Fibroblast of lung (primary cell): ENCODE measurements around the gene CFHR2.

Experiments used
- EZH2 ChIP-seq: IDR thresholded peaks from 2 replicates; pipeline ENCODE4 v1.5.1; 2012; ENCODE audit warnings: low read length, control low read depth, mild to moderate bottlenecking; ENCODE audit errors: missing control alignments
- TF ChIP-seq, protein P1 (sequence below), 2 donors: IDR thresholded peaks in 1 of 2; conservative IDR thresholded peaks in 1 of 2; 1 replicate in 1 of 2; 2 replicates in 1 of 2; pipeline ENCODE4 v1.5.1; 2011 to 2012; ENCODE audit warnings: low read length in 2 of 2, control low read depth in 1 of 2, inconsistent platforms in 1 of 2, low read depth in 1 of 2, mild to moderate bottlenecking in 1 of 2

DNA sequence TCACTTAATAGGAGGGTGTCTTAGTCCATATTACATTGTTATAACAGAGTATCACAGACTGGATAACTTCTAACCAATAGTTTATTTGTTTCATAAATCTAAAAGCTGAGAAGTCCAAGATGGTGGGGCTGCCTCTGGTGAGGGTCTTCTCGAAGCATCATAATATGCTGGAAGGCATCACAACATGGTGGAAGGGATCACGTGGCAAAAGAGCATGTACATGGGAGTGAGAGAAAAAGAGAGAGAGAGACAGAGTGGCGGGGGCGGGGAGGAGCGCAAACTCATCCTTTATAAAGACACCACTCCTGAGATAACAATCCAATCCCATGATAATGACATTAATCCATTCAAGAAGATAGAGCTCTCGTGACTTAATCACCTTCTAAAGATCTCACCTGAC lies 65.3 kb downstream of the CFHR2 start:
- TF ChIP-seq, protein P1, sequence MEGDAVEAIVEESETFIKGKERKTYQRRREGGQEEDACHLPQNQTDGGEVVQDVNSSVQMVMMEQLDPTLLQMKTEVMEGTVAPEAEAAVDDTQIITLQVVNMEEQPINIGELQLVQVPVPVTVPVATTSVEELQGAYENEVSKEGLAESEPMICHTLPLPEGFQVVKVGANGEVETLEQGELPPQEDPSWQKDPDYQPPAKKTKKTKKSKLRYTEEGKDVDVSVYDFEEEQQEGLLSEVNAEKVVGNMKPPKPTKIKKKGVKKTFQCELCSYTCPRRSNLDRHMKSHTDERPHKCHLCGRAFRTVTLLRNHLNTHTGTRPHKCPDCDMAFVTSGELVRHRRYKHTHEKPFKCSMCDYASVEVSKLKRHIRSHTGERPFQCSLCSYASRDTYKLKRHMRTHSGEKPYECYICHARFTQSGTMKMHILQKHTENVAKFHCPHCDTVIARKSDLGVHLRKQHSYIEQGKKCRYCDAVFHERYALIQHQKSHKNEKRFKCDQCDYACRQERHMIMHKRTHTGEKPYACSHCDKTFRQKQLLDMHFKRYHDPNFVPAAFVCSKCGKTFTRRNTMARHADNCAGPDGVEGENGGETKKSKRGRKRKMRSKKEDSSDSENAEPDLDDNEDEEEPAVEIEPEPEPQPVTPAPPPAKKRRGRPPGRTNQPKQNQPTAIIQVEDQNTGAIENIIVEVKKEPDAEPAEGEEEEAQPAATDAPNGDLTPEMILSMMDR (conservative IDR thresholded peaks at IDR 0.05 in 1 of 2, IDR thresholded peaks at IDR 0.05 in 1 of 2; ENCODE audit: low read depth in 1 of 2, low read length in 2 of 2), result no peak
- TF ChIP-seq EZH2, result no peak
